H9 (cell line): ENCODE data around the gene PKMYT1. TPM values are rescaled to one million over a fixed set of nuclear protein-coding genes. Genes with fewer than 3 reads are reported as not detected.

ENCODE experiments used
- DNase-seq: peaks from one replicate; pipeline ENCODE4 v3.0.0-alpha.2; 2017
- H2AFZ ChIP-seq: one replicate; pipeline ENCODE4 v1.6.1; 2013; ENCODE audit warnings: mild to moderate bottlenecking, low read length, control low read depth, moderate library complexity
- H2AK5ac ChIP-seq: 2 replicates; pipeline ENCODE4 v1.6.1; 2013; ENCODE audit warnings: low read length, control low read depth, mixed read lengths; ENCODE audit not compliant: insufficient read length
- H2BK120ac ChIP-seq: one replicate; pipeline ENCODE4 v1.6.1; 2013; ENCODE audit warnings: low read depth, mild to moderate bottlenecking, low read length, control low read depth, inconsistent platforms; ENCODE audit not compliant: poor library complexity, severe bottlenecking
- H2BK12ac ChIP-seq: 2 replicates; pipeline ENCODE4 v1.6.1; 2013; ENCODE audit warnings: low read length, control low read depth, mixed read lengths, low read depth; ENCODE audit not compliant: insufficient read length
- H2BK15ac ChIP-seq: 2 replicates; pipeline ENCODE4 v1.6.1; 2013; ENCODE audit warnings: low read depth, low read length, control low read depth
- H2BK20ac ChIP-seq: one replicate; pipeline ENCODE4 v1.6.1; 2013; ENCODE audit warnings: low read depth, mild to moderate bottlenecking, low read length, control low read depth, inconsistent platforms; ENCODE audit not compliant: poor library complexity, severe bottlenecking
- H2BK5ac ChIP-seq: 2 replicates; pipeline ENCODE4 v1.6.1; 2013; ENCODE audit warnings: low read length, control low read depth, mixed read lengths; ENCODE audit not compliant: insufficient read length
- H3K14ac ChIP-seq: 2 replicates; pipeline ENCODE4 v1.6.1; 2013; ENCODE audit warnings: low read length, control low read depth; ENCODE audit not compliant: insufficient read depth
- H3K18ac ChIP-seq: 2 replicates; pipeline ENCODE4 v1.6.1; 2013; ENCODE audit warnings: low read depth, mild to moderate bottlenecking, mixed read lengths, low read length, control low read depth; ENCODE audit not compliant: insufficient read length
- H3K23ac ChIP-seq: 2 replicates; pipeline ENCODE4 v1.6.1; 2013; ENCODE audit warnings: low read length, control low read depth, mixed read lengths, low read depth; ENCODE audit not compliant: insufficient read length
- H3K23me2 ChIP-seq: 2 replicates; pipeline ENCODE4 v1.6.1; 2013; ENCODE audit warnings: low read depth, mild to moderate bottlenecking, mixed read lengths, low read length, control low read depth; ENCODE audit not compliant: insufficient read length, poor library complexity, severe bottlenecking
- H3K27ac ChIP-seq: 2 replicates; pipeline ENCODE4 v1.5.1; 2013; ENCODE audit warnings: low read length, control low read depth, mixed read lengths, low read depth; ENCODE audit not compliant: insufficient read length
- H3K27me3 ChIP-seq: 2 replicates; pipeline ENCODE4 v1.6.1; 2013; ENCODE audit warnings: low read length, control low read depth, inconsistent platforms; ENCODE audit not compliant: insufficient read depth
- H3K4ac ChIP-seq: 2 replicates; pipeline ENCODE4 v1.6.1; 2013; ENCODE audit warnings: low read depth, mild to moderate bottlenecking, control low read depth, inconsistent platforms, low read length, moderate library complexity
- H3K4me1 ChIP-seq: 2 replicates; pipeline ENCODE4 v1.6.1; 2013; ENCODE audit warnings: low read length, control low read depth, inconsistent platforms; ENCODE audit not compliant: insufficient read depth
- H3K4me2 ChIP-seq: 2 replicates; pipeline ENCODE4 v1.6.1; 2013; ENCODE audit warnings: low read length, control low read depth, mixed read lengths; ENCODE audit not compliant: insufficient read length, insufficient read depth
- H3K56ac ChIP-seq: 2 replicates; pipeline ENCODE4 v1.6.1; 2013; ENCODE audit warnings: low read depth, mild to moderate bottlenecking, mixed read lengths, low read length, control low read depth; ENCODE audit not compliant: insufficient read length
- H3K79me1 ChIP-seq: 2 replicates; pipeline ENCODE4 v1.6.1; 2013; ENCODE audit warnings: low read depth, mild to moderate bottlenecking, moderate library complexity, low read length, control low read depth, inconsistent platforms; ENCODE audit not compliant: insufficient read depth, poor library complexity, severe bottlenecking
- H3K79me2 ChIP-seq: 2 replicates; pipeline ENCODE4 v1.6.1; 2013; ENCODE audit warnings: low read length, control low read depth, inconsistent platforms; ENCODE audit not compliant: insufficient read depth
- H3K9ac ChIP-seq: 2 replicates; pipeline ENCODE4 v1.6.1; 2013; ENCODE audit warnings: low read length, control low read depth, mixed read lengths; ENCODE audit not compliant: insufficient read length; ENCODE audit errors: extremely low read depth
- H3K9me3 ChIP-seq: one replicate; pipeline ENCODE4 v1.6.1; 2013; ENCODE audit warnings: low read depth, low read length, inconsistent platforms; ENCODE audit not compliant: control insufficient read depth
- H3T11ph ChIP-seq: one replicate; pipeline ENCODE4 v1.6.1; 2013; ENCODE audit warnings: mild to moderate bottlenecking, low read length, control low read depth, inconsistent platforms
- H4K20me1 ChIP-seq: one replicate; pipeline ENCODE4 v1.6.1; 2013; ENCODE audit not compliant: control insufficient read depth, insufficient read length, insufficient read depth
- H4K5ac ChIP-seq: 2 replicates; pipeline ENCODE4 v1.6.1; 2013; ENCODE audit warnings: low read depth, mild to moderate bottlenecking, mixed read lengths, low read length, control low read depth; ENCODE audit not compliant: insufficient read length
- H4K8ac ChIP-seq: replicated peaks from 2 replicates; pipeline ENCODE4 v1.6.1; 2013; ENCODE audit warnings: low read length, control low read depth, mixed read lengths, low read depth; ENCODE audit not compliant: insufficient read length
- H4K91ac ChIP-seq: 2 replicates; pipeline ENCODE4 v1.6.1; 2013; ENCODE audit warnings: low read depth, mild to moderate bottlenecking, moderate library complexity, mixed read lengths, low read length, control low read depth; ENCODE audit not compliant: insufficient read length
- H3K27ac Mint-ChIP-seq, 3 experiments: 2 replicates in 2 of 3; 3 replicates in 1 of 3; pipeline ENCODE4 v1.8.0; 2020 to 2021; ENCODE audit warnings: mixed read lengths in 3 of 3, mild to moderate bottlenecking in 1 of 3, moderate library complexity in 1 of 3
- H3K27me3 Mint-ChIP-seq: 2 replicates; pipeline ENCODE4 v1.8.0; 2021; ENCODE audit warnings: low read depth, mild to moderate bottlenecking, moderate library complexity, mixed read lengths
- H3K36me3 Mint-ChIP-seq, 3 experiments: 2 replicates in 2 of 3; 3 replicates in 1 of 3; pipeline ENCODE4 v1.8.0; 2020 to 2021; ENCODE audit warnings: low read depth in 3 of 3, mixed read lengths in 3 of 3; ENCODE audit not compliant: insufficient read depth in 1 of 3
- H3K4me1 Mint-ChIP-seq, 2 experiments: 2 replicates each; pipeline ENCODE4 v1.8.0; 2020; ENCODE audit warnings: mixed read lengths in 2 of 2
- H3K4me3 Mint-ChIP-seq, 2 experiments: 2 replicates in 1 of 2; 3 replicates in 1 of 2; pipeline ENCODE4 v1.8.0; 2020 to 2021; ENCODE audit warnings: mild to moderate bottlenecking in 2 of 2, mixed read lengths in 2 of 2, moderate library complexity in 1 of 2
- H3K9me3 Mint-ChIP-seq, 2 experiments: 2 replicates in 1 of 2; 3 replicates in 1 of 2; pipeline ENCODE4 v1.8.0; 2020; ENCODE audit warnings: mild to moderate bottlenecking in 2 of 2, mixed read lengths in 2 of 2, moderate library complexity in 1 of 2
- CTCF ChIP-seq: fragments of 200-600 bp; sonication (generic); conservative IDR thresholded peaks from 3 replicates; pipeline ENCODE4 v1.8.0; 2021; ENCODE audit warnings: antibody characterized with exemption, mild to moderate bottlenecking
- WGBS: extraction: QIAGEN DNeasy Blood & Tissue Kit; methylation state at CpG from one replicate; pipeline ENCODE4 v1.1.7; 2013; ENCODE audit warnings: missing lambda C conversion rate, low lambda C conversion rate, mixed read lengths; ENCODE audit not compliant: insufficient read length; ENCODE audit errors: extremely low coverage; 5-methylcytosine and 5-hydroxymethylcytosine counted together
- total RNA-seq: library from RNA; stranded (reverse); gene quantifications from 2 replicates; pipeline ENCODE4 v1.2.1, GENCODE V29; 2021

The PKMYT1 gene
- total RNA-seq, 1 experiment from 2014 or later, result 114 TPM

GRCh38 chr16:2966808-2967191, 13.4 kb downstream of the PKMYT1 start:
- Histone ChIP-seq H3K56ac (no peak overlapping the region), H4K5ac (no peak overlapping the region), H2BK5ac (no peak overlapping the region), H4K8ac (no peak overlapping the region), H3K14ac (no peak overlapping the region), H3K9me3 (no peaks in the 10 kb centered on the region), H4K20me1 (peaks cover 3% of the 10 kb centered on the region), H3K4me1 (no peaks in the 10 kb centered on the region; the same call in 1 of the 2 replicates), H3K27me3 (no peaks in the 10 kb centered on the region), H3K79me1 (no peaks in the 10 kb centered on the region), H3K18ac (no peak overlapping the region), H2AFZ (no peak overlapping the region), H2BK120ac (no peak overlapping the region), H3K23me2 (peaks cover 19% of the 10 kb centered on the region), H2BK12ac (no peak overlapping the region), H3T11ph (no peak overlapping the region), H4K91ac (no peak overlapping the region), H3K9ac (no peak overlapping the region), H3K79me2 (no peaks in the 10 kb centered on the region), H3K4ac (no peak overlapping the region), H3K4me2 (no peak overlapping the region), H3K27ac (no peak overlapping the region), H2BK20ac (no peak overlapping the region), H2BK15ac (no peak overlapping the region), H3K23ac (no peak overlapping the region), H2AK5ac (no peak overlapping the region)
- H3K27ac Mint-ChIP-seq, result no peak overlapping the region
- no peak overlapping the region for H3K4me3 Mint-ChIP-seq
- no peak for DNase-seq
- peaks cover 17 to 23% of the 10 kb centered on the region in 2 experiments for H3K4me1 Mint-ChIP-seq
- H3K27me3 Mint-ChIP-seq, result peaks cover 25% of the 10 kb centered on the region
- H3K9me3 Mint-ChIP-seq, result no peaks in the 10 kb centered on the region; a peak in 1 of 5 replicates
- H3K36me3 Mint-ChIP-seq, result peaks cover 0 to 7% (median 6%) of the 10 kb centered on the region in 3 experiments; a peak in 4 of 7 replicates
- no peak for TF ChIP-seq CTCF
- WGBS, result no CpG with 5 or more reads among the region's 46 CpGs
